K562 (cell line): ENCODE results near the gene HTR3B. TPM values are rescaled to one million over a fixed set of nuclear protein-coding genes. Genes with fewer than 3 reads are reported as not detected.
A peak's percentile ranks its signal among the peaks of the same experiment; 100 is the strongest.

Experiments used
- ARID1B ChIP-seq: fragments of 450-650 bp; IDR thresholded peaks from 2 replicates; pipeline ENCODE4 v1.6.1; 2016; ENCODE audit warnings: antibody characterized with exemption, mild to moderate bottlenecking, inconsistent platforms
- ATF3 ChIP-seq, 2 experiments: fragments of 450-650 bp in 1 of 2; sonication (generic) in 1 of 2; formaldehyde crosslinking in 1 of 2; IDR thresholded peaks in 1 of 2; conservative IDR thresholded peaks in 1 of 2; 2 replicates each; pipeline versions ENCODE4 v1.6.1 to v1.8.1; 2016 to 2023; ENCODE audit warnings: mild to moderate bottlenecking in 2 of 2, moderate library complexity in 2 of 2, inconsistent platforms in 1 of 2, missing genetic modification reagents in 1 of 2
- CBX5 ChIP-seq: IDR thresholded peaks from 2 replicates; pipeline ENCODE4 v1.6.1; 2014; ENCODE audit warnings: low read depth, borderline replicate concordance
- CC2D1A ChIP-seq: fragments of 450-650 bp; IDR thresholded peaks from 2 replicates; pipeline ENCODE4 v1.6.1; 2017; ENCODE audit warnings: mild to moderate bottlenecking
- EP300 ChIP-seq: IDR thresholded peaks from 2 replicates; pipeline ENCODE4 v1.6.1; 2012; ENCODE audit warnings: low read length, improper control_type of control experiment
- EP400 ChIP-seq: fragments of 450-650 bp; IDR thresholded peaks from 2 replicates; pipeline ENCODE4 v1.6.1; 2017; ENCODE audit warnings: antibody characterized with exemption, mild to moderate bottlenecking, moderate library complexity
- FOSL1 ChIP-seq: fragments of 200-800 bp; sonication (Bioruptor generic); conservative IDR thresholded peaks from 2 replicates; pipeline ENCODE4 v1.6.1; 2016; ENCODE audit warnings: missing genetic modification characterization, missing compliant biosample characterization
- FOXA3 ChIP-seq, 2 experiments: fragments of 450-650 bp in 1 of 2; sonication (generic) in 1 of 2; formaldehyde crosslinking; IDR thresholded peaks in 1 of 2; conservative IDR thresholded peaks in 1 of 2; 2 replicates each; pipeline versions ENCODE4 v1.4.0 to v1.8.0; 2020 to 2022; ENCODE audit warnings: mild to moderate bottlenecking in 2 of 2, missing genetic modification reagents in 1 of 2
- FOXK2 ChIP-seq, 2 experiments: fragments of 450-650 bp; IDR thresholded peaks in 1 of 2; conservative IDR thresholded peaks in 1 of 2; 2 replicates each; pipeline ENCODE4 v1.6.1; 2016; ENCODE audit warnings: low read depth in 2 of 2, mild to moderate bottlenecking in 1 of 2
- JUN ChIP-seq, 2 experiments: sonication (generic) in 1 of 2; formaldehyde crosslinking in 1 of 2; IDR thresholded peaks; 2 replicates each; pipeline versions ENCODE4 v1.6.1 to v1.8.0; 2012 to 2022; ENCODE audit warnings: borderline replicate concordance in 2 of 2, mild to moderate bottlenecking in 2 of 2, improper control_type of control experiment in 1 of 2, low read depth in 1 of 2, low read length in 1 of 2, missing genetic modification reagents in 1 of 2
- MEIS2 ChIP-seq: fragments of 450-650 bp; IDR thresholded peaks from 2 replicates; pipeline ENCODE4 v1.6.1; 2014; ENCODE audit warnings: mild to moderate bottlenecking; ENCODE audit not compliant: partially characterized antibody
- PBX2 ChIP-seq, 2 experiments: IDR thresholded peaks in 1 of 2; conservative IDR thresholded peaks in 1 of 2; 2 replicates each; pipeline ENCODE4 v1.6.1; 2016; ENCODE audit warnings: low read depth in 2 of 2, mild to moderate bottlenecking in 1 of 2, missing compliant biosample characterization in 1 of 2, missing genetic modification characterization in 1 of 2, moderate library complexity in 1 of 2
- PRMT5 ChIP-seq: sonication (generic); formaldehyde crosslinking; IDR thresholded peaks from 2 replicates; pipeline ENCODE4 v1.5.0; 2020; ENCODE audit warnings: missing genetic modification reagents
- RNF2 ChIP-seq: sonication (generic); IDR thresholded peaks from 2 replicates; pipeline ENCODE4 v1.6.1; 2016
- SMAD1 ChIP-seq: fragments of 150-350 bp; IDR thresholded peaks from 2 replicates; pipeline ENCODE4 v1.6.1; 2014; ENCODE audit warnings: low read length, low read depth; ENCODE audit not compliant: partially characterized antibody
- SREBF2 ChIP-seq: sonication (generic); formaldehyde crosslinking; IDR thresholded peaks from 2 replicates; pipeline ENCODE4 v1.4.0; 2020; ENCODE audit warnings: mild to moderate bottlenecking, missing genetic modification reagents
- STAG1 ChIP-seq: sonication (generic); formaldehyde crosslinking; IDR thresholded peaks from 2 replicates; pipeline ENCODE4 v1.5.0; 2020; ENCODE audit warnings: missing genetic modification reagents, borderline replicate concordance
- TCFL5 ChIP-seq: fragments of 250-450 bp; sonication (Bioruptor Pico); conservative IDR thresholded peaks from 2 replicates; pipeline ENCODE4 v1.6.1; 2021; ENCODE audit warnings: mild to moderate bottlenecking, moderate library complexity, matching md5 sums
- TOE1 ChIP-seq, 2 experiments: fragments of 450-650 bp in 1 of 2; sonication (generic) in 1 of 2; formaldehyde crosslinking in 1 of 2; IDR thresholded peaks; 2 replicates each; pipeline versions ENCODE4 v1.7.1 to v1.8.0; 2016 to 2022; ENCODE audit warnings: borderline replicate concordance in 2 of 2, mild to moderate bottlenecking in 2 of 2, antibody characterized with exemption in 1 of 2, inconsistent platforms in 1 of 2, low read depth in 1 of 2, missing genetic modification reagents in 1 of 2, moderate library complexity in 1 of 2
- ZNF740 ChIP-seq, 3 experiments: fragments of 200-800 bp in 1 of 3; sonication (Bioruptor generic) in 1 of 3; sonication (generic) in 1 of 3; formaldehyde crosslinking in 1 of 3; IDR thresholded peaks; 2 replicates each; pipeline versions ENCODE4 v1.6.1 to v1.8.0; 2016 to 2022; ENCODE audit warnings: mild to moderate bottlenecking in 2 of 3, missing compliant biosample characterization in 2 of 3, missing genetic modification characterization in 2 of 3, missing genetic modification reagents in 1 of 3
- polyA plus RNA-seq, 8 experiments: library from polyadenylated mRNA; depleted of rRNA in 4 of 8; stranded (reverse) in 5 of 8; unstranded in 3 of 8; fragments of >200 nt; fragmentation: Nextera tagmentation in 2 of 8; fragmentation: Illumina TruSeq in 1 of 8; extraction: Ambion mirVana in 2 of 8; extraction: Trizol in 1 of 8; gene quantifications; 2 replicates each; pipeline versions ENCODE4 v1.2.1 to v1.2.3, GENCODE V29; 2011 to 2014; ENCODE audit warnings: inconsistent platforms in 1 of 8, missing spikeins in 1 of 8
- total RNA-seq, 7 experiments: library from RNA; depleted of rRNA in 6 of 7; stranded (reverse); fragments of >200 nt in 6 of 7; fragmentation: Illumina TruSeq in 2 of 7; extraction: Trizol in 2 of 7; gene quantifications; 2 replicates each; pipeline versions ENCODE4 v1.2.1 to v1.2.3, GENCODE V29; 2011 to 2021; ENCODE audit warnings: low replicate concordance in 1 of 7

HTR3B gene
- total and polyA plus RNA-seq, 9 of the 15 experiments (the other 6 are each of a cell fraction or from before 2014, with no cell fraction given), result not detected

- TF ChIP-seq ARID1B (peak; percentile 50; the same call in 1 of the 2 replicates), TOE1 (IDR thresholded peaks at IDR 0.05; ENCODE audit: borderline replicate concordance) (no peak), TOE1 (CRISPR knock-in tag; IDR thresholded peaks at IDR 0.05; ENCODE audit: borderline replicate concordance, low read depth) (no peak), EP300 (0 out of 2 replicates have a peak, but pooled peaks have one; percentile 13), FOXK2 (conservative IDR thresholded peaks at IDR 0.05 in 1 of 2, IDR thresholded peaks at IDR 0.05 in 1 of 2; ENCODE audit: low read depth in 2 of 2) (no peak), FOXA3 (CRISPR knock-in tag; conservative IDR thresholded peaks at IDR 0.05 in 1 of 2, IDR thresholded peaks at IDR 0.05 in 1 of 2) (no peak), SMAD1 (no peak), MEIS2 (peak; percentile 91), SREBF2 (no peak), PRMT5 (CRISPR knock-in tag) (no peak), RNF2 (no peak), JUN (IDR thresholded peaks at IDR 0.05; ENCODE audit: borderline replicate concordance, low read depth, low read length) (0 out of 2 replicates have a peak, but pooled peaks have one; percentile 36), JUN (CRISPR knock-in tag; IDR thresholded peaks at IDR 0.05; ENCODE audit: borderline replicate concordance) (no peak), ATF3 (IDR thresholded peaks at IDR 0.05) (peak; percentile 34; the same call in 1 of the 2 replicates), ATF3 (CRISPR knock-in tag; conservative IDR thresholded peaks at IDR 0.05) (no peak), CBX5 (no peak), EP400 (no peak), PBX2 (CRISPR knock-in tag; IDR thresholded peaks at IDR 0.05; ENCODE audit: low read depth) (peak; percentile 54), PBX2 (tag; conservative IDR thresholded peaks at IDR 0.05; ENCODE audit: low read depth) (peak; percentile 80), ZNF740 (CRISPR knock-in tag; IDR thresholded peaks at IDR 0.05) (no peak), ZNF740 (tag; IDR thresholded peaks at IDR 0.05) (no peak), TCFL5 (CRISPR knock-in tag) (no peak), CC2D1A (no peak), FOSL1 (tag) (peak; percentile 55), STAG1 (no peak)
These were observed 22.7 kb upstream of the HTR3B start (continued) for GRCh38 chr11:113881856-113882255.
